GM18502 (cell line): ENCODE data around the gene PSMD3.
A peak's percentile ranks its signal among the peaks of the same experiment; 100 is the strongest.

Source experiments
- ATAC-seq: cut with Tn5 transposase; IDR thresholded peaks from one replicate; pipeline ENCODE4 v1.9.1; 2021; ENCODE audit warnings: mild to moderate bottlenecking; ENCODE audit not compliant: unreplicated experiment, poor library complexity

The PSMD3 gene

DNA sequence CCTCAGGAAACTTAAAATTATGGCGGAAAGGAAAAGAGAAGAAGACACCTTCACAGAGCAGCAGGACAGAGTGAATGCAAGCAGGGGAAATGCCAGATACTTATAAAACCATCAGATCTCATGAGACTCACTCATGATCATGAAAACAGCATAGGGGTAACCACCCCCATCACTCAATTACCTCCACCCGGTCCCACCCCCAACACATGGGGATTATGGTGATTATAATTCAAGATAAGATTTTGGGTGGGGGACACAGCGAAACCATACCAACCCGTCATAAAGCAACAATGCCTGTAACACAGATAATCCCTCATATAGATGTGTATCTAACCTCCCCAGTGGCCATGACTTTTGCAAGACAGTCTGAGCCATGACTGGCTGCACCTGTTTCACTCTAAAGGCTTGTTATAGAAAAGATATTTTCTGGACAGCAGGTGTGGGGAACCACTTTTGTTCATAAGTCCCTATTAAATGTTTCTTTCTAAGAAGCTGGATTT lies 24.8 kb upstream of the PSMD3 start:
- no peak for ATAC-seq

- no peak for ATAC-seq
These were observed 20.0 kb upstream of the PSMD3 start for GRCh38 chr17:39960524-39961041.

DNA sequence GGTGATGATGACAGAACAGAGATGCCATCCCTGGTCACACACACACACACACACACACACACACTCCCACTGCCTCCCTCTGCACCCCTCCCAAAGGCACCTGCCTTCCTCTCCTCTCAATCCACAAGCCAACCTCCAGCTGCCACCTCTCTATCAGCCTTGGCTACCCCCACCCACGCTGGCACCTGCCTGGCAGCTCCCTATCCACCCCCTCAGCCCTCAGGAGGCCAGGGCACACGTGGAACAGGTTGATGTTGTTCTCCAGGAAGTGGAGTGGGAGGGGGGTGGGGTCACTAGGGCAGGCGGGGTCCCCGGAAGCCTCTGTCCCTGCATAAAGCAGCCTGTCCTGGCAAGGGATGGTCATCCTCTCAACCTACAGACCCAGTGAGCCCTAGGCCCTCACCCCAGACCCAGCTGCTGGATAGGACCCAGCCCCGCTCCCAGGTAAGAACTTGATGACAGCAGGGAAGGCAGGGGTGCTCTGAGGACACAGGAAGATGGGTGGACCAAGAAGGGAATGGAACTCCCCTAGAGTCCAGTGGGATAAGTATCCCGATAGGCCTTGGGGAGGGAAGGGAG lies 17.9 kb upstream of the PSMD3 start, which contains the start of gene GSDMA:
Gene GSDMA (plus strand): TSS at position 363 of the 579 bp plus-strand sequence. CDS start 2,684 bp downstream, outside the sequence.
- no peak for ATAC-seq

DNA sequence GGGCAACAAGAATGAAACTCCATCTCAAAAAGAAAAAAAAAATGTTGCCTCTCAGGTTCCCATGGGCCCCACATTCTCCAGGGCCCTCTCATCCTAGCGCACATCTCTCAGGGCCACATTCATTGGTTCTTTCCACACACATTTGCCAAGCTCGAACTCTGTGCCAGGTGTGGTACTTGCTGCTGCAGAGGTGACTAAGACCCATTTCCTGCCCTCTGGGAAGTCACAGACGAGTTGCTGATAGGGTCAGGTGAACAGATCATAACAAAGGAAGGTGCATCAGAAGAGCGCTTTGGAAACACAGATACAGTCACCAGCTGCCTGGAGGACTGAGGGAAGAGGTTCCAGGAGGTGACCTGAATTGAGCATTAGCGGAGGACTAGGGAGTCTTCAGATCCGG lies 16.8 kb upstream of the PSMD3 start:
- no peak for ATAC-seq

- ATAC-seq = no peak
These were observed 15.4 kb upstream of the PSMD3 start for GRCh38 chr17:39965017-39965699.

DNA sequence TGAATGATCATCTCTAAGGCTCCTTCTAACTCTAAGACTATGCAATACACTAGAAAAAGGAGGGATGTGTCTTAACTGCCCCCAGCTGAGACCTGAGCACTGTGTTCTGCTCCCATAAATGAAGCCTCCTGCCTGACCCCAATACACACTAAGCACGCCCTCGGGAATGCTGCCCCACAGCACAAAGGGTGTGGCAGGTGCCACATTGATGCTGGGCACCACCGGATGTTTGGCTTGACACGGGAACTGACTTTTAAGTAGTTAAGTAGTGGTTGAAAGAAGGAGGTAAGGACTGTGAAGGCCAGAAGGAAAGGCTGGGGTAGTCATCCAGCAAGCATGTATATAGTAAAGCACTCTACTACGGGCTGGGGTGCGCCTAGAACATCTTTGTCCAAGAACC lies 13.8 kb upstream of the PSMD3 start:
- ATAC-seq = no peak

GRCh38 chr17:39968761-39969160 lies 11.8 kb upstream of the PSMD3 start:
- no peak for ATAC-seq

DNA sequence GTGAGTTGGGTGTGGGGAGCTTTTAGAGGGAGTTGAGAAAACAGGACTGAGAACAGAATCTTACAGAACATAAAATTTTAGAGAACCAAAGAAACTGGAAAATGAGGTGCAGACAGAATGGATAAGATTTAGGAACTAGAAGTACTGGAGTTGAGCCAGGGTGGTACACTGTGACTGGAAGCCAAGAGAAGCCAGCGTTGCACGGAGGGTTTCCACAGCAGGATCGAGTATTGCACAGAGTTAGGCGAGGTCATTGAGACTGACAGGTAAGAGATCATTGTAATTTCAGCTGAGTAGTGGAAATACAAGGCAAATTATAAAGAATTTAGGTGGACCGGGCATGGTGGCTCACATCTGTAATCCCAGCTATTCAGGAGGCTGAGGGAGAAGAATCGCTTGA lies 11.2 kb upstream of the PSMD3 start:
- ATAC-seq = no peak

DNA sequence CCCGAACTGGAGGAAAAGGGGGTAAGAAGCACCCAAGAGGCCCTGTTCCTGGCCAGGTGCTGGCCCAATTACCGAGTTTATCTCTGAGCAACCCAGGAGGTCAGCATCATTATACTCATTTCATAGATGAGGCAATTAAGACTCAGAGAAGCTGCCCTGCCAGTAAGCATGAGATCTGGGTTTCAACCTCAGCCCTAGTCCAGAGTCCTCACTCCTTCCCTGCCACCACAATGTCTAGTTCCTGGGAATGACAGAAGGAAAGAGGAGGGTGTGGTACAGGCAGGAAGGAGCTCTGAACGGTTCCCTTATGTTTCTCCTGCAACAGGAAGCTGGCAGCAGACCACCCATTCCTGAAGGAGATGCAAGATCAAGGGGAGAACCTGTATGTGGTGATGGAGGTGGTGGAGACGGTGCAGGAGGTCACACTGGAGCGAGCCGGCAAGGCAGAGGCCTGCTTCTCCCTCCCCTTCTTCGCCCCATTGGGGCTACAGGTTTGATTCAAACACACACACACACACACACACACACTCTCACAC lies 10.4 kb upstream of the PSMD3 start:
- ATAC-seq = no peak

- no peak for ATAC-seq
These were observed 9.5 kb upstream of the PSMD3 start for GRCh38 chr17:39971076-39971603.

- ATAC-seq = no peak
These were observed 8.3 kb upstream of the PSMD3 start for GRCh38 chr17:39972271-39972670.

DNA sequence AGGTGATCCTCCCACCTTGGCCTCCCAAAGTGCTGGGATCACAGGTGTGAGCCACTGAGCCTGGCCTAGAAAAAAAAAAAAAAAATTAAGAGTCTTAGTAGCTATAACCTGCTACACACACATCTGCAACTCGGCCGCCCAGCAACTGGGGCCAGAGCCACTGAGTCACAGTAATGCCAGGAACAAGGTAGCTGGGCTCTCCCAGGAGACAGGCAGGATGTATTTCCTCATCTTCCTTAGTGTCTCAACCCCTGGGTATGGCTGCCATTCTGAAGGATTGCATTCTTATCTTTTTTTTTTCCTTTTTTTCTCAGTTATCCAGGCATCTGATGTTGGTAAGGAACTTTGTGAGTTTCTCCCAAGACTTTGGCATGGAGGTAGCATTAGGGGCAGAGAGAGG lies 7.1 kb upstream of the PSMD3 start:
- no peak for ATAC-seq

GRCh38 chr17:39974433-39974832 lies 6.2 kb upstream of the PSMD3 start:
- no peak for ATAC-seq

GRCh38 chr17:39975801-39976200 lies 4.8 kb upstream of the PSMD3 start:
- no peak for ATAC-seq

GRCh38 chr17:39979016-39979670 lies 1.5 kb upstream of the PSMD3 start:
- no peak for ATAC-seq

DNA sequence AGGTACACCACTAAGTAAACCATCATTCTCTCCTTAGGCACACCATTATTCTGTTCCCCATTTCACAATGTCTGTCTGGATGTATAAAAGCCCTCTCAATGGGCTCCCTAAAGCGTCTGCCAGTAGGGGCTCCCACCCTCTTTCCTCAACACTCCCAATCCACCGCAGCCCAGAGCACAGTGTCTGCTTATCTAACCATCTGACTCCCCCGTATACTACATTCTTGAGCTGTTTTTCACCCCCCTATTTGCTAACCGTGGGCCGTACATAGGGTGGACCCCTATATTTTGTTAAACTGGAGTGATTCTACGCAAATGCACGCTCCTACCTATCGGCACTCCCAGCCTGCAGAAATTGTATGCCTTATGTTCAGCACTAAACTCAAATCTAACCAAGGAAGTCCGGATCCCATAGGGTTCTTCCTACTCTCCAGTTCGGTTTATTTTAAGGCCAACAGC lies 685 bp upstream of the PSMD3 start:
- peak; percentile 24 for ATAC-seq

DNA sequence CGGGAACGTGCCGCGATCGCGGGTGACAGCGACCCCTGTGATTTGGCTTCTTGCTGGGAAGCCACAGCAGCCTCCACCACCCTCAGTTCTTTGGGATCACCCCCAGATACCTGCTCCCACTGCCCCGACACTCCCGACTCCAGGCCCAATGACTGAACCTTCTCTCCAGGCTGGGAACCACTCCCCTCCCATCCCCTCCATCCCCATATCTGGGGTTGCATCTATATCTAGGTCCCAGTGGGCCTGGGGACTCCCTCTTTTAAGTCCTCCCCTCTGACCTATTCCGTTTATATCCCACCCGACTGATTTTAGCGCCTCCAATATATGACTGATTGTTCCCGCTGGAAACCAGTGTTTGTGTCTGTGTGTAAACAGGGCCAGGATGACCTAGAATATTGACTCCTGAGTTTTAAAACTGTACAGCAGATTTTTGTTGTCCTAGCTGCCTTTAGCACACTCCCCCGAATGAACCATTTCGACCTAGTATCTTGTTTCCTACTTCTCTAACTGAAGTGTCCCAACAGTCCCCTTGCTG lies 667 bp downstream of the PSMD3 start:
- ATAC-seq = no peak

DNA sequence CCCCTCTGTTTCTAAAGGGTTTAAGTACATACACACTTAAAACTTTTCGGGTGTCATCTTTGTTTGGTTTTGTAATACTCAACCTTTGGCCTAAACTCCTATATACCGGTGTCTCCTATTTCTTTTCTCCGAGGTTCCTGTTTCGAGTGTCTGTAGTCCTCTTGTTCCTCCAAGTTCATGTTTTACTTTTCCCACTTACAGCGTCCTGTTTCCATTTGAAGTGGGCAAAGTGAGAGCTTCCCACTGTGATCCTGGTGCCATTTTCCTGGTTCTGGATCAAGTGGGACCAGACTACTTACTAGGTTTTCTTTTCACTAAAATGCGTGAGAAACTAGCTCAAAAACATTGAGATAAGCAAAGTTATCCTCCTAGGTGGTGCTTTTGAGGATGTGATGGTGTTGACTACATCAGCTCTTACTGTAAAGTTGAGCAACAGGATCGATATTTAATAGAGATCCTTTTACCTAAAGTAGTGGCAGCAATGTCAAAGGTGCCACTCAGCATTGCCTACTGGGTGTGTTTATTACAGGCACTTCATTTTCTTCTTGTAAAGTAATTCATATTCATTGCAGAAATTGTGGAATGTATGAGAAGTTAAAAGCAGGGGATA lies 1.3 kb downstream of the PSMD3 start:
- ATAC-seq = no peak

- no peak for ATAC-seq
These were observed 7.7 kb downstream of the PSMD3 start for GRCh38 chr17:39988206-39988810.

GRCh38 chr17:39994448-39994847 lies 13.8 kb downstream of the PSMD3 start:
- ATAC-seq = no peak
